IMR-90 (cell line): ENCODE measurements around the gene ADGRB3.

Source experiments
- BHLHE40 ChIP-seq: fragments of 150-350 bp; IDR thresholded peaks from 2 replicates; pipeline ENCODE4 v1.6.1; 2016; ENCODE audit warnings: mild to moderate bottlenecking, low read depth, low read length
- CEBPB ChIP-seq: IDR thresholded peaks from 2 replicates; pipeline ENCODE4 v1.6.1; 2012; ENCODE audit warnings: low read depth, low read length, improper control_type of control experiment
- CTCF ChIP-seq: conservative IDR thresholded peaks from 2 replicates; pipeline ENCODE4 v1.5.1; 2012; ENCODE audit warnings: mild to moderate bottlenecking, low read depth, low read length, improper control_type of control experiment
- ELK1 ChIP-seq: fragments of 150-350 bp; IDR thresholded peaks from 2 replicates; pipeline ENCODE4 v1.6.1; 2016; ENCODE audit warnings: low read depth, mild to moderate bottlenecking, low read length, moderate library complexity, borderline replicate concordance
- FOS ChIP-seq: fragments of 150-350 bp; IDR thresholded peaks from 2 replicates; pipeline ENCODE4 v1.6.1; 2016; ENCODE audit warnings: low read depth, low read length
- MAFK ChIP-seq: IDR thresholded peaks from 2 replicates; pipeline ENCODE4 v1.6.1; 2012; ENCODE audit warnings: low read depth, low read length, improper control_type of control experiment
- MAZ ChIP-seq: IDR thresholded peaks from 2 replicates; pipeline ENCODE4 v1.6.1; 2012; ENCODE audit warnings: low read depth, mild to moderate bottlenecking, low read length, improper control_type of control experiment, moderate library complexity, borderline replicate concordance
- MXI1 ChIP-seq: IDR thresholded peaks from 2 replicates; pipeline ENCODE4 v1.6.1; 2012; ENCODE audit warnings: low read depth, mild to moderate bottlenecking, low read length, moderate library complexity, borderline replicate concordance
- NFE2L2 ChIP-seq: fragments of 150-350 bp; IDR thresholded peaks from 2 replicates; pipeline ENCODE4 v1.6.1; 2016; ENCODE audit warnings: low read depth, mild to moderate bottlenecking, low read length
- POLR2A ChIP-seq: IDR thresholded peaks from 2 replicates; pipeline ENCODE4 v1.6.1; 2012; ENCODE audit warnings: mild to moderate bottlenecking, low read depth, low read length
- RAD21 ChIP-seq: IDR thresholded peaks from 2 replicates; pipeline ENCODE4 v1.6.1; 2012; ENCODE audit warnings: low read length, improper control_type of control experiment
- RCOR1 ChIP-seq: IDR thresholded peaks from 2 replicates; pipeline ENCODE4 v1.6.1; 2012; ENCODE audit warnings: mild to moderate bottlenecking, low read length, improper control_type of control experiment; ENCODE audit not compliant: insufficient replicate concordance
- RFX5 ChIP-seq: IDR thresholded peaks from 2 replicates; pipeline ENCODE4 v1.8.0; 2012; ENCODE audit warnings: low read depth, mild to moderate bottlenecking, low read length, moderate library complexity
- SMC3 ChIP-seq: fragments of 150-350 bp; IDR thresholded peaks from 2 replicates; pipeline ENCODE4 v1.6.1; 2016; ENCODE audit warnings: low read depth, mild to moderate bottlenecking, antibody characterized with exemption, low read length, moderate library complexity

- TF ChIP-seq SMC3 (no peak), POLR2A (no peak), BHLHE40 (no peak), MAZ (no peak), CTCF (no peak), ELK1 (no peak), RAD21 (no peak), FOS (no peak), NFE2L2 (no peak), CEBPB (no peak), RFX5 (no peak), RCOR1 (no peak), MXI1 (no peak), MAFK (no peak)
These were observed 803.0 kb downstream of the ADGRB3 start for GRCh38 chr6:69438113-69438512.
